K562 (cell line): ENCODE data around the gene GON7. TPM values are rescaled to one million over a fixed set of nuclear protein-coding genes. Genes with fewer than 3 reads are reported as not detected.

Source experiments
- ATAC-seq: fragments of 200-7000 bp; cut with Tn5 transposase; 3 replicates; pipeline ENCODE4 v1.9.1; 2020; ENCODE audit warnings: moderate library complexity
- BruUV-seq: library from RNA; stranded (reverse); fragments of 400-500 nt; replicated peaks from 2 replicates; lab custom pipeline; 2021; lab: Mats Ljungman, UMichigan
- CTCF ChIA-PET: fragments of 300-600 bp; formaldehyde crosslinking; extraction: SDS; loops from one replicate; lab custom pipeline; 2021; ENCODE audit warnings: low intra/inter-chr PET ratio; lab: Yijun Ruan, JAX
- POLR2A ChIA-PET: fragments of 300-600, 350-650 bp; sonication (Branson Sonifier 250); formaldehyde crosslinking; extraction: SDS; loops from one replicate; lab custom pipeline; 2021; ENCODE audit warnings: antibody characterized with exemption, inconsistent platforms; lab: Yijun Ruan, JAX
- DNase-seq, 4 experiments: peaks; one replicate each; pipeline versions ENCODE4 v3.0.0 to v3.0.0-alpha.2; 2011 to 2018; ENCODE audit warnings: low spot score in 3 of 4, mixed read lengths in 3 of 4; ENCODE audit errors: extremely low read depth in 1 of 4
- FAIRE-seq: peaks from 2 replicates; lab custom pipeline; 2011; peaks lifted over from hg19 to GRCh38; lab: Jason Lieb, UNC
- H2AFZ ChIP-seq: 2 replicates; pipeline ENCODE4 v1.6.0; 2011; ENCODE audit warnings: low read depth, low read length, control low read depth, inconsistent platforms
- H3K27ac ChIP-seq: fragments of 200-600 bp; 3 replicates; pipeline ENCODE4 v1.8.0; 2011; ENCODE audit warnings: low read depth, mild to moderate bottlenecking, control low read depth, inconsistent platforms, low read length, moderate library complexity, mixed read lengths; ENCODE audit errors: extremely low read depth
- H3K27me3 ChIP-seq, 2 experiments: fragments of 300-600 bp in 1 of 2; 2 replicates in 1 of 2; 3 replicates in 1 of 2; pipeline versions ENCODE4 v1.6.0 to v1.8.0; 2011; ENCODE audit warnings: inconsistent platforms in 2 of 2, low read length in 2 of 2, mild to moderate bottlenecking in 1 of 2, mixed read lengths in 1 of 2, moderate library complexity in 1 of 2; ENCODE audit not compliant: control insufficient read depth in 2 of 2, insufficient read depth in 2 of 2
- H3K36me3 ChIP-seq: fragments of 300-600 bp; 3 replicates; pipeline ENCODE4 v1.8.0; 2011; ENCODE audit warnings: mild to moderate bottlenecking, low read length, inconsistent platforms; ENCODE audit not compliant: control insufficient read depth, insufficient read depth
- H3K4me1 ChIP-seq, 2 experiments: fragments of 200-600 bp in 1 of 2; replicated peaks in 1 of 2; 2 replicates in 1 of 2; 3 replicates in 1 of 2; pipeline versions ENCODE4 v1.5.1 to v1.8.0; 2011; ENCODE audit warnings: inconsistent platforms in 2 of 2, low read length in 2 of 2, mild to moderate bottlenecking in 1 of 2, mixed read lengths in 1 of 2, moderate library complexity in 1 of 2; ENCODE audit not compliant: control insufficient read depth in 2 of 2, insufficient read depth in 2 of 2
- H3K4me2 ChIP-seq: 2 replicates; pipeline ENCODE4 v1.6.1; 2011; ENCODE audit warnings: low read length, control low read depth, inconsistent platforms, mixed read lengths; ENCODE audit not compliant: insufficient read depth
- H3K4me3 ChIP-seq: fragments of 200-600 bp; sonication (generic), shearing (Covaris generic); 2 replicates; pipeline ENCODE4 v1.5.1; 2016; ENCODE audit warnings: control low read depth, inconsistent platforms
- H3K79me2 ChIP-seq: fragments of 200-600 bp; 3 replicates; pipeline ENCODE4 v1.8.0; 2011; ENCODE audit warnings: low read length, inconsistent platforms; ENCODE audit not compliant: control insufficient read depth, insufficient read depth
- H3K9ac ChIP-seq, 2 experiments: 2 replicates each; pipeline versions ENCODE4 v1.6.0 to v1.6.1; 2011; ENCODE audit warnings: low read depth in 2 of 2, low read length in 2 of 2, control low read depth in 1 of 2, inconsistent platforms in 1 of 2, mild to moderate bottlenecking in 1 of 2, mixed read lengths in 1 of 2; ENCODE audit not compliant: insufficient read depth in 1 of 2
- H3K9me1 ChIP-seq: one replicate; pipeline ENCODE4 v1.6.0; 2011; ENCODE audit warnings: inconsistent platforms, mild to moderate bottlenecking, low read length, moderate library complexity; ENCODE audit not compliant: control insufficient read depth, insufficient read depth
- H3K9me3 ChIP-seq: replicated peaks from 2 replicates; pipeline ENCODE4 v1.5.1; 2011; ENCODE audit warnings: low read depth, low read length, inconsistent platforms; ENCODE audit not compliant: control insufficient read depth, insufficient read depth
- H4K20me1 ChIP-seq: replicated peaks from 2 replicates; pipeline ENCODE4 v1.6.1; 2011; ENCODE audit warnings: low read length, inconsistent platforms, mixed read lengths; ENCODE audit not compliant: control insufficient read depth, insufficient read depth
- HNRNPLL ChIP-seq: fragments of 200-400 bp; formaldehyde crosslinking; IDR thresholded peaks from 2 replicates; pipeline ENCODE4 v1.6.1; 2017; ENCODE audit warnings: low read length, low read depth, mild to moderate bottlenecking; ENCODE audit not compliant: poor library complexity, severe bottlenecking
- NR2C2 ChIP-seq, 2 experiments: fragments of 200-800 bp in 1 of 2; sonication (Bioruptor generic) in 1 of 2; sonication (generic) in 1 of 2; formaldehyde crosslinking in 1 of 2; IDR thresholded peaks; 2 replicates each; pipeline versions ENCODE4 v1.6.1 to v1.8.0; 2016 to 2022; ENCODE audit warnings: mild to moderate bottlenecking in 1 of 2, missing compliant biosample characterization in 1 of 2, missing genetic modification characterization in 1 of 2, missing genetic modification reagents in 1 of 2
- ZKSCAN3 ChIP-seq: fragments of 250-450 bp; sonication (Bioruptor Pico); IDR thresholded peaks from 2 replicates; pipeline ENCODE4 v1.4.0; 2020
- WGBS: fragments of 100-300 bp; shearing (Covaris generic); methylation state at CpG from one replicate; pipeline ENCODE4 v1.1.6; 2016; ENCODE audit warnings: low coverage, mixed read lengths; ENCODE audit not compliant: insufficient coverage; ENCODE audit errors: missing lambda C conversion rate; 5-methylcytosine and 5-hydroxymethylcytosine counted together
- in situ Hi-C: fragments of 300-500 bp; cut with MboI; formaldehyde crosslinking; loops from 4 replicates; pipeline ENCODE4 v1.15.0; 2018; ENCODE audit warnings: inconsistent platforms, mixed read lengths
- intact Hi-C: fragments of 100-400 bp; cut with micrococcal nuclease; formaldehyde crosslinking; loops from 2 replicates; pipeline ENCODE4 v1.14.2; 2022
- polyA plus RNA-seq, 8 experiments: library from polyadenylated mRNA; depleted of rRNA in 4 of 8; stranded (reverse) in 5 of 8; unstranded in 3 of 8; fragments of >200 nt; fragmentation: Nextera tagmentation in 2 of 8; fragmentation: Illumina TruSeq in 1 of 8; extraction: Ambion mirVana in 2 of 8; extraction: Trizol in 1 of 8; gene quantifications; 2 replicates each; pipeline versions ENCODE4 v1.2.1 to v1.2.3, GENCODE V29; 2011 to 2014; ENCODE audit warnings: inconsistent platforms in 1 of 8, missing spikeins in 1 of 8
- total RNA-seq, 7 experiments: library from RNA; depleted of rRNA in 6 of 7; stranded (reverse); fragments of >200 nt in 6 of 7; fragmentation: Illumina TruSeq in 2 of 7; extraction: Trizol in 2 of 7; gene quantifications; 2 replicates each; pipeline versions ENCODE4 v1.2.1 to v1.2.3, GENCODE V29; 2011 to 2021; ENCODE audit warnings: low replicate concordance in 1 of 7
- TF ChIP-seq, protein P1 (sequence below): fragments of 250-450 bp; sonication (Bioruptor Pico); IDR thresholded peaks from 2 replicates; pipeline ENCODE4 v1.4.0; 2020; ENCODE audit warnings: borderline replicate concordance

Gene GON7
- total and polyA plus RNA-seq, 9 of the 15 experiments (the other 6 are each of a cell fraction or from before 2014, with no cell fraction given) = 13.7 to 34.0 (median 23.9) TPM

GRCh38 chr14:93246534-93246933, 39.7 kb upstream of the GON7 start (continued):
- TF ChIP-seq ZKSCAN3 (CRISPR knock-in tag) = no peak
- no peak for TF ChIP-seq HNRNPLL

DNA sequence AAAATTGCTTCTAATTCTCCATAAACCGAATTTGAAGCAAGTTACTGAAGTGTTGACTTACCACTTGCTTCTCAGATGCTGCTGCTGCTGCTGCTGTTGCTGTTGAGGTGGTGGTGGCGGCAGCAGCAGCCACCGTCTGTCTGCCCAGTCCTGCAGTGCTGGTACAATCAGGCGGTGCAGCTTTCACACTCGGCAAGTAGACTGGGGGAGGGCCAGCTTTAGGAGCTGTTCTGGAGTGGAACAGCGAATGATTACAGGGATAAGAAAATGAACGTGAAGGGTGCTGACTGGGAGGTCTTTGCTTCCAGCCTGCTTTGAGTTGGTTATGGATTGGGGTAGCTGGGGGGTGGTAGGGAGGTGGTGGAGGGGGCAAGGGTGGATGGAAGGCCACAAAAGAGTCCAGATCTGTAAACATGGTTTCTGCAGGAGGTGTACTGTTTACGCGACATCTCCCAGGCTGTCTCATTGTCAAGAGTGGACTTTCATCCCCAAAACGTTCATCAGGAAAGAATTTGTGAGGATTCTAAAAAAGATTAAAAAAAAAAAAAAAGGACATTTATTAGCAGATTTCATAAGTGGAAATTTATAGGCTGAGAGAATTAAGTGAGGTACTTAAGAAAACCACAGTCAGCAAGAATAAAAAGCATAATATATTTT, 39.0 kb upstream of the GON7 start:
- ChIA-PET CTCF (interaction anchor here (0.7 kb wide), 1 partner anchor 110 kb away, joined by 3 read pairs; no protein-coding TSS in a partner anchor), POLR2A (no interaction called here)
- H3K27ac ChIP-seq = no peak overlapping the region
- no TSS peak for BruUV-seq
- in situ Hi-C loops = no loop called here
- no peaks in the 10 kb centered on the region for H3K27me3 ChIP-seq
- H3K79me2 ChIP-seq = no peaks in the 10 kb centered on the region
- no peaks in the 10 kb centered on the region for H3K9me3 ChIP-seq
- no peaks in the 10 kb centered on the region for H3K9me1 ChIP-seq
- intact Hi-C loops = no loop called here
- ATAC-seq = no peak
- no peaks in the 10 kb centered on the region for H3K4me1 ChIP-seq
- no peak overlapping the region for H3K4me2 ChIP-seq
- H3K36me3 ChIP-seq = peaks cover 46% of the 10 kb centered on the region
- no peak overlapping the region for H3K4me3 ChIP-seq
- H2AFZ ChIP-seq = no peak overlapping the region
- WGBS = 69% methylated on average over 5 of the region's 10 CpGs
- TF ChIP-seq NR2C2 (CRISPR knock-in tag; IDR thresholded peaks at IDR 0.05) = no peak
- TF ChIP-seq NR2C2 (tag; IDR thresholded peaks at IDR 0.05) = no peak
- TF ChIP-seq, protein P1, sequence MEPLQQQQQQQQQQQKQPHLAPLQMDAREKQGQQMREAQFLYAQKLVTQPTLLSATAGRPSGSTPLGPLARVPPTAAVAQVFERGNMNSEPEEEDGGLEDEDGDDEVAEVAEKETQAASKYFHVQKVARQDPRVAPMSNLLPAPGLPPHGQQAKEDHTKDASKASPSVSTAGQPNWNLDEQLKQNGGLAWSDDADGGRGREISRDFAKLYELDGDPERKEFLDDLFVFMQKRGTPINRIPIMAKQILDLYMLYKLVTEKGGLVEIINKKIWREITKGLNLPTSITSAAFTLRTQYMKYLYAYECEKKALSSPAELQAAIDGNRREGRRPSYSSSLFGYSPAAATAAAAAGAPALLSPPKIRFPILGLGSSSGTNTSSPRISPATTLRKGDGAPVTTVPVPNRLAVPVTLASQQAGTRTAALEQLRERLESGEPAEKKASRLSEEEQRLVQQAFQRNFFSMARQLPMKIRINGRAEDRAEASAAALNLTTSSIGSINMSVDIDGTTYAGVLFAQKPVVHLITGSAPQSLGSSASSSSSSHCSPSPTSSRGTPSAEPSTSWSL (CRISPR knock-in tag) = no peak
- no peak for DNase-seq
- FAIRE-seq = no peak
- no peaks in the 10 kb centered on the region for H4K20me1 ChIP-seq
- no peak overlapping the region for H3K9ac ChIP-seq
